Posterior vena cava (tissue), 2 donors: Measurements from ENCODE around the gene DGKH. TPM values are rescaled to one million over a fixed set of nuclear protein-coding genes. Genes with fewer than 3 reads are reported as not detected.

Source experiments
- DNase-seq: peaks from one replicate; pipeline ENCODE4 v3.0.0-alpha.2; 2020; ENCODE audit warnings: low spot score
- intact Hi-C, 2 donors: fragments of 100-400 bp; cut with DNase I; formaldehyde crosslinking; loops; one replicate each; pipeline versions ENCODE4 v1.14.1 to v1.14.2; 2022 to 2023
- total RNA-seq, 2 donors: library from RNA; stranded (reverse); fragmentation: NEBNext Ultra II Directional; extraction: Animal tissue kit (Norgen Biotek cat#: 25700); gene quantifications; one replicate each; pipeline ENCODE4 v1.2.1, GENCODE V29; 2021
- donor health status: DM: yes; HTN: yes; CAD: no.
- donor health status: DM: yes; HTN: yes; CAD: no.

The DGKH gene
- total RNA-seq, 2 donors from 2014 or later, result 15.0 to 29.4 TPM

- intact Hi-C loops, result no loop called here
- no peak for DNase-seq
Measured at GRCh38 chr13:42039457-42039945, 8.9 kb upstream of the DGKH start.

DNA sequence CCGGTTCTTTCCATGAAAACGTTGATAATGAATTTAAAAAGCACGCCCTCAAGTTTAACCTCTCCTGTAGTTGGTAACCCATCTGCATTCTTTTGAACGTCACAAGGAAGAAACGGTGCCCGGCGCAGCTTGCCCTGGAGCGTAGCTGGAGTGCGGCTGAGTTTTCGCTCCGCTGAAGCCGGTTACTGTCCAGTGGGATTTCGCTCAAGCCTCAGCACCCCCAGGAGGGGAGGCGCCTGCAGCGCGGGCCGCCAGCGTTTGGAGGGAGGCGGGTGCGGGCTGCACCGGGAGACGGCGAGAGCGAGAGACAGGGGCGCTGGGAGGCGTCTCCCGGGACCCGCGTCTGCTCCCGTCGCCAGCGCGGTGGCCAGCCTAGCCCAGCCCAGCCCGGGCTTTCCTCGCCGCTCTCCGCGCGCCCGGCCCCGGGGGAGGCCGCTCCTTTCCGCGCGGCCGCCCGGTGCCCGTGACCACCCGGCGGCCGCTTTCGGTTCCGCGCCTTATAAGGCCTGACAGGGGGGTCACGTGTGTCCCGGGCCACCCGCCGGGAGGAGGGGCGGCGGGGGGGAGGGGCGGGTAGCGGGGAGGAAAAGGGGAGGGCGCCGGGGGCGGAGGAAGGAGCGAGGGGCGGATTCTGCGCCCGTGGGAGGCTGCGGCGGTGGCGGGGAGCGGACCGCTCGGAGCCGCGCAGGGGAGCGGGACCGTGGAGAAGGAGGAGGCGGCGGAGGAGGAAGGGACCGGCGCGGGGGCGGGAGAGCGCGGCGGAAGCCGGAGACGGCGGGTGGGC lies 8.3 kb upstream of the DGKH start:
- intact Hi-C loops, result loop anchor here in 1 of 2 donors (10.0 kb wide), 1 partner anchor 65 kb away; no protein-coding TSS in a partner anchor

DNA sequence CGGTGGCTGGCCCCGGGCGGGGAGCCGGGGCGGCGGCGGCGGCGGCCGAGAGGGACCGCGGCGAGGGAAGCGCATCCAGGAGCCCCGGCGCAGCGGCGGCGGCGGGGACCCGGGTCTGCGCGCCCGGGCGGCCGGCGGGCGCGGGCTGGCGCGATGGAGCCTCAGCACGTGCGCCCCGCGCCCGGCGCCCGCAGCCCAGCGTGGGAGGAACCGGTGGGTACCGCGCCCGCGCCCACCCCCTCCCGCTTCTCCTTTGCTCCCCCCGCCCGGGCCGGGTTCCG lies 7.8 kb upstream of the DGKH start:
- no peak for DNase-seq
- intact Hi-C loops, result loop anchor here in 1 of 2 donors (10.0 kb wide), 1 partner anchor 64 kb away; no protein-coding TSS in a partner anchor

More for the DNA sequence above, 8.3 kb upstream of the DGKH start:
- peak; percentile 97 for DNase-seq

GRCh38 chr13:42041011-42041683 lies 7.3 kb upstream of the DGKH start:
- intact Hi-C loops, result loop anchor here in 1 of 2 donors (10.0 kb wide), 1 partner anchor 64 kb away; no protein-coding TSS in a partner anchor

GRCh38 chr13:42041684-42042035 lies 6.8 kb upstream of the DGKH start:
- peak; percentile 83 for DNase-seq
- intact Hi-C loops, result loop anchor here in 1 of 2 donors (10.0 kb wide), 1 partner anchor 63 kb away; no protein-coding TSS in a partner anchor

More at GRCh38 chr13:42041011-42041683, 7.3 kb upstream of the DGKH start:
- DNase-seq, result peak; percentile 85

- intact Hi-C loops, result loop anchor here in 1 of 2 donors (10.0 kb wide), 1 partner anchor 61 kb away; no protein-coding TSS in a partner anchor
- no peak for DNase-seq
Measured at GRCh38 chr13:42043676-42044075, 4.8 kb upstream of the DGKH start.

DNA sequence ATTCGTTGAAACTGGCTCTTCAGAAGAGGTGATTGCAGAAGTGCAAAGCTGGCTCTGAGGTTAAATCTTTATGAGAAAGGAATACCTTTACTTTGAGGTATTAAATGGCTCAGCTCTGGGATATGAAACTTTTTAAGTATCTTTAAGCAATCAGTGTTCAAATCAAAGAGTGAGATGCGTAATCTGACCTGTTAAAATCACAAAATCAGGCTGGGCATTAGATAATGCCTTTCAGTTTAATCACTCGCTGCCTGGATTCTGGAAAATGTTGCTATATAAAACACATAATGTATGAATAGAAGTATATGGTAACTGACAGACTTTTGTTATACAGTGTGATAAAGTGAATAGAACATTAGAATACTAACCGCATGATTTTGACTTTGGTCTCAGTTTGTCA lies 2.0 kb upstream of the DGKH start:
- DNase-seq, result no peak
- intact Hi-C loops, result loop anchor here in 1 of 2 donors (10.0 kb wide), 1 partner anchor 58 kb away; no protein-coding TSS in a partner anchor

DNA sequence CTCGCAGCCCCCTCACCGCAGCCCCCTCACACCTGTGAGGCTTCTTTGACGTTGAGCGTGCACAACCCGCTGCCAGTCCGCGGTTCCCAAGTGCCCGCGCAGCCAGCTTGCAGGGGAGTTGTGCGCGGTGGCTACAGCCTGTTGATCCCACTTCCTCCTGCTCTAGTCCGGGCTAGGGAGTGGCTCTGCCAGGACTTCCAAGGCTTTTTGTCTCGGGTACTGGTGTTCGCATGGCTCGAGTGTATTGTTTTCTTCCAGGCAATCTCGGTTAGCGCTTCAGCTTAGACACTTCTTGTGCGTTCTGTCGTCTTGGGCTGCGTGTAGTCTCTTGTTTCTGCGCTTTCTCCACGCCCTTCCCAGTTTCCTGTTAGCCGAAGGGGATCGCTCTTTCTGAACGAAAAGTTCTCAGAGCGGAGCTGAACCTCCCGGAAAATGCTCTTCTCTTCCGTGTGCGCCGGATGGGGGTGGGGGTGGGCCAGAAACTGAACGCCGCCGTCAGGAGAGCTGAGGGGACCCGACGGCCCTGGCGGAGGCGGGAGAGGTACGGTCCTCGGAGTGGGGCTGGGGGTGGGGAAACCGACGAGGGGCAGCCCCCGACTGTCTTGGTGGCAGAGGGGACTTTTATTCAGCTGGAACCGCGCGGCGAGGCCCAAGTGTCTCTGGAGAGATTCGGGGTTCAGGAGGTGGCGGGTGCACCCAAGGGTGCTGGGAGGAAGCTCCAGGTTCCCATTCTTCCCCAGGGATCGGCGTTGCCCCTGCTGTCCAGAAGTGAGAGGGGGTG lies 697 bp upstream of the DGKH start:
- peak; percentile 81 for DNase-seq
- intact Hi-C loops, result loop anchor here in 1 of 2 donors (10.0 kb wide), 1 partner anchor 57 kb away; no protein-coding TSS in a partner anchor

GRCh38 chr13:42048684-42049453 lies 421 bp downstream of the DGKH start:
- intact Hi-C loops, result loop anchor here in 1 of 2 donors (10.0 kb wide), 1 partner anchor 56 kb away; no protein-coding TSS in a partner anchor
- peak; percentile 93 for DNase-seq

GRCh38 chr13:42049454-42049813 lies 986 bp downstream of the DGKH start:
- intact Hi-C loops, result loop anchor here in 1 of 2 donors (10.0 kb wide), 1 partner anchor 55 kb away; no protein-coding TSS in a partner anchor
- DNase-seq, result no peak

DNA sequence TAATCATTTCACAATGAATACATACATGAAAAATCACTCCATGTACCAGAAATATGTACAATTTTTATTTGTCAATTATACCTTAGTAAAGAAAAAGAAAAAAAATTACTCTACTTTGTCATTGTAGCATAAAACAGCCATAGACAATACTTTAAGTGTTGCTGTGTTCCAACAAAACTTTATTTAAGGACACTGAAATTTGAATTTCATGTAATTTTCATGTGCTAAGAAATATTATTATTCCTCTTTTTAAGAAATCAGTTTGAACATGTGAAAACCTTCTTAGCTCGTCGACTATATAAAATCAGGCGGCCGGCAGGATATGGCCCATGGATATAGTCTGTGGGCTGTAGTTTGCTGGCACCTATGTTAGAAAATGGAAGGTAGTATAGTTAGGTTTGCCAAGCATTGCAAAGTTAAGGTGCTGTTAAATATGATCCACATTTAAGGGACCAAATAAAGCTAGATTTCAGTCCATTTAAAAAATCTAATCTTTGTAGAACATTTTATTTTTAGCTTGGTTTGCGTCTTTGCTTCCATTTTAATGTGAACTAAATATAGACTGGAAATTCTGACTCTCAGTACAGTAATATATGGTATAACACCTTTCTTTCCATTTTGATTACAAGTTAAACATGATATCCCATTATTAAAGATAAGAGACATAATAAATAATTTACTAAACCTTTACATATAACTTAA lies 6.5 kb downstream of the DGKH start:
- DNase-seq, result no peak
- intact Hi-C loops, result no loop called here

GRCh38 chr13:42055500-42056085 lies 7.1 kb downstream of the DGKH start:
- DNase-seq, result no peak
- intact Hi-C loops, result no loop called here

- DNase-seq, result no peak
- intact Hi-C loops, result no loop called here
Measured at GRCh38 chr13:42056146-42056545, 7.7 kb downstream of the DGKH start.

GRCh38 chr13:42056583-42056982 lies 8.1 kb downstream of the DGKH start:
- intact Hi-C loops, result no loop called here
- DNase-seq, result no peak

DNA sequence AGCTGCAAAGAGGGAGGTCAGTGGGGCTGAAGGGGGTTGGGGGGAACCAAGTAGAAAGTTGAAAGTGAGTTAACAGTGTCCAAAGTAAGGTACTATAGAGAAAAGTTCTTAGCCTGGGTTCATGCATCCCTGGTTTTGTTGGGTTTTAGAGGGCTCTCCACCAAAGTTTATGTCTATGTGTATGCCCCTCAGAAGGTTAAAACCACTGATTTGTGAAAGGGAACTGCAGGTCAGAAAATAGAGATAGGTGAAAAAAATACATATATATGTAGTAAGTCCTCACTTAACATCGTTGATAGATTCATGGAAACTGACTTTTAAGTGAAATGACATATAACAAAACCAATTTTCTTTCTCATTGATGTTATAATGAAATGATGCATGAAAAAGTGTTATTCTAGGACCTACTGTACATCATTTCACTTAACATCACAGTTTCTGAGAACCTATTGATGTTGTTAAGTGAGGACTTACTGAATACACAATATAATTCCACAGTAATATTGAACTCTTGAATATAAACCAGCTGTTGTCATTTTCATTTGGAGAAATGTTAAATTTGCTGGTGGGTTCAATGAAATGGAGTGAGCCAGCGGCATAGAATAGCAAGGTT lies 9.6 kb downstream of the DGKH start:
- intact Hi-C loops, result no loop called here
- DNase-seq, result no peak

DNA sequence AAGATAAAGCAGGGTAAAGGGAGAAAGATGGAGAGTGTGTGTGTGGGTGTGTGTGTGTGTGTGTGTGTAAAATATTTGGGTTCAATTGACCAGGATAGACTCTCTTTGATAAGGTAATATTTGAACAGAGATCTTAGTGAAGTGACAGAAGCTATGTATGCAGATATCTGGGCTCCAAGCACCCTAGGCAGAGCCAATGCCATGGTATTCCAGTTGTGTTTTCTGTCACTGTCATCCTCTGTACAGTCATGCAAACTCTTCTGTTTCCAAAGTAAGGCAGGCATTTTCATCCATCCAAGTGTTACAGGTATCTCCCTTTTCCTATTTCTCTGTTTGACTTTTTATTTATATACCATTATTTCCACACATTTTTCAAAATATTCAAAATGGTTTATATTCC lies 13.5 kb downstream of the DGKH start:
- DNase-seq, result no peak
- intact Hi-C loops, result no loop called here

DNA sequence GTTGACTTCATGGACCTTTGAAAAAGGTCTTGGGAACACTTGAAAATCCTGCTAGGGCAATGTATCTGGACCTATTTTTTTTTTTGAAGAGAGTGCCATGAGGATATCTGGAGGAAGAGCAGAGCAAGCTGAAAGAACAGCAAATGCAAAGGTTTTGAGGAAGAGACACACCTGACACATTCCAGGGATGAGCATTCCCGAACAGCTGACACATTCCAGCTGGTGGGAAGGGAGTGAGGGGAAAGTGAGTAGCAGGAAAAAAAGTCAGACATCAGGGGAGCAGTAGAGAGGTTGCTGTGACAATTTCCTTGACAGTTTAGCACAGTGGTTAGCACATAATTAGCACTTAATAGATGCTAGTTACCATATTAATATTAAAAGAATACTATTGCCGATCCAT lies 14.7 kb downstream of the DGKH start:
- no peak for DNase-seq
- intact Hi-C loops, result no loop called here
